ENCODE measurements around the gene ME3. TPM values are rescaled to one million over a fixed set of nuclear protein-coding genes. Genes with fewer than 3 reads are reported as not detected.

The ME3 gene
- total RNA-seq, 4 donors from 2014 or later: 15.9 to 94.9 (median 51.3) TPM

DNA sequence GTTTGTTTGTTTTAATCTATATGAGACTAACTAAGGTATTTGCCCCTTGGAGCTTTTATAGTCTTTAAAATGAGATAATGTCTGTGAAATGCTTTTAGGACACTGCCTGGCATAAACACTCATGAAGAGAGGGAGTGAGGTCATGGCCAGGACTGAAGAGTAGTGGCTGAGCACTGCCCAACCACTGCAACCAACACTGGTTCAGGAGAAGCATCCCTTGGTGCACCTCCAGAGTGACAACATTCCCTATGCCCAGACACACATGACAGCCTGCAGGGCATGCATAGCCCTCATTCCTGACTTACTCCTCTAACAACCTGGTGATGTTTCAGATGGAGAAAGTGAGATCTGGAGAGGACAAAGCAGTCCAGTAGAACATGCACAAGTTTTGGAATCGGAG is 36.1 kb downstream of the ME3 start:
- Histone ChIP-seq H3K4me3 (no peak overlapping the region), H3K4me1 (no peaks in the 10 kb centered on the region), H3K27ac (no peak overlapping the region), H3K9me3 (no peaks in the 10 kb centered on the region), H3K36me3 (no peaks in the 10 kb centered on the region), H3K27me3 (no peaks in the 10 kb centered on the region)
- DNase-seq: no peak
- TF ChIP-seq, protein P1, sequence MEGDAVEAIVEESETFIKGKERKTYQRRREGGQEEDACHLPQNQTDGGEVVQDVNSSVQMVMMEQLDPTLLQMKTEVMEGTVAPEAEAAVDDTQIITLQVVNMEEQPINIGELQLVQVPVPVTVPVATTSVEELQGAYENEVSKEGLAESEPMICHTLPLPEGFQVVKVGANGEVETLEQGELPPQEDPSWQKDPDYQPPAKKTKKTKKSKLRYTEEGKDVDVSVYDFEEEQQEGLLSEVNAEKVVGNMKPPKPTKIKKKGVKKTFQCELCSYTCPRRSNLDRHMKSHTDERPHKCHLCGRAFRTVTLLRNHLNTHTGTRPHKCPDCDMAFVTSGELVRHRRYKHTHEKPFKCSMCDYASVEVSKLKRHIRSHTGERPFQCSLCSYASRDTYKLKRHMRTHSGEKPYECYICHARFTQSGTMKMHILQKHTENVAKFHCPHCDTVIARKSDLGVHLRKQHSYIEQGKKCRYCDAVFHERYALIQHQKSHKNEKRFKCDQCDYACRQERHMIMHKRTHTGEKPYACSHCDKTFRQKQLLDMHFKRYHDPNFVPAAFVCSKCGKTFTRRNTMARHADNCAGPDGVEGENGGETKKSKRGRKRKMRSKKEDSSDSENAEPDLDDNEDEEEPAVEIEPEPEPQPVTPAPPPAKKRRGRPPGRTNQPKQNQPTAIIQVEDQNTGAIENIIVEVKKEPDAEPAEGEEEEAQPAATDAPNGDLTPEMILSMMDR (IDR thresholded peaks at IDR 0.05): no peak
- TF ChIP-seq POLR2A (IDR thresholded peaks at IDR 0.05): no peak

DNA sequence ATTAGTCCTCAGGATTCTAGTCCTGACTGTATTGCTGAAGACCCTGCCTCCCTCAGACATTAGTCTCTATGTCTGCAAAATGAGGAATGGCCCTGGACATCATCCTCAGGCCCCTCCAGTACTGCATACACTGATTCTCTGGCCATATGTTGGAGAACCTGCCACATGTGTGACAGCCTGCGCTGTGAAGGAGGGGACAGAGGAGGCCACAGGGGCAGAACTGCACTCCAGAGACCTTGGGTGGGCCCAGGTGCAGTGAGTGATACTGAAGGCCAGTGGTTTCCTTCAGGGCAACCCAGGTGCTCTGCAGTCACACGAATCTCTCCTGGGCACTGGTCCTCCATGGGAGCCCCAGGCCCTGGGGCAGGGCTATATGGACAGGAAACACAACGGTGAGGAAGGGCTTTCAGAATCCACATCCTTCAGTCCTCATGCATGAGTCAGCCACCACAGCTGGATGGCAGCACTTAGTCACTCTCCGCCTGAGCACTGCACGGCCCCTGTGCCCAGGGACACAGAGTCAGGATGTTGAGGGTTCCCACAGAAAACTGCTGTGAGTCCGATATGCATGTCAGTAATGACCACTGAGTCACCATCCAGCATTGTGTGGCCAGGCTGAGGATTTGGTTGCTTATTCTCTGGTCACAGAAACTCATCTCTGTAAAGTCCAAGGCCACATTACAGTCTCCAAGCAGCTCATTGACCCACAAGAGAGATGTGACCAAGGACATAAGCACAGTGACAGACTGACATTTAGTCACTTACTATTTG is 39.7 kb downstream of the ME3 start:
- Histone ChIP-seq H3K9me3 (no peaks in the 10 kb centered on the region), H3K4me3 (no peak overlapping the region), H3K36me3 (no peaks in the 10 kb centered on the region), H3K27ac (no peak overlapping the region), H3K4me1 (no peaks in the 10 kb centered on the region), H3K27me3 (no peaks in the 10 kb centered on the region)
- DNase-seq: no peak
- no peak for TF ChIP-seq POLR2A (IDR thresholded peaks at IDR 0.05)
- TF ChIP-seq, protein P1 (IDR thresholded peaks at IDR 0.05): peak in 1 of 6 experiments; percentile 11

DNA sequence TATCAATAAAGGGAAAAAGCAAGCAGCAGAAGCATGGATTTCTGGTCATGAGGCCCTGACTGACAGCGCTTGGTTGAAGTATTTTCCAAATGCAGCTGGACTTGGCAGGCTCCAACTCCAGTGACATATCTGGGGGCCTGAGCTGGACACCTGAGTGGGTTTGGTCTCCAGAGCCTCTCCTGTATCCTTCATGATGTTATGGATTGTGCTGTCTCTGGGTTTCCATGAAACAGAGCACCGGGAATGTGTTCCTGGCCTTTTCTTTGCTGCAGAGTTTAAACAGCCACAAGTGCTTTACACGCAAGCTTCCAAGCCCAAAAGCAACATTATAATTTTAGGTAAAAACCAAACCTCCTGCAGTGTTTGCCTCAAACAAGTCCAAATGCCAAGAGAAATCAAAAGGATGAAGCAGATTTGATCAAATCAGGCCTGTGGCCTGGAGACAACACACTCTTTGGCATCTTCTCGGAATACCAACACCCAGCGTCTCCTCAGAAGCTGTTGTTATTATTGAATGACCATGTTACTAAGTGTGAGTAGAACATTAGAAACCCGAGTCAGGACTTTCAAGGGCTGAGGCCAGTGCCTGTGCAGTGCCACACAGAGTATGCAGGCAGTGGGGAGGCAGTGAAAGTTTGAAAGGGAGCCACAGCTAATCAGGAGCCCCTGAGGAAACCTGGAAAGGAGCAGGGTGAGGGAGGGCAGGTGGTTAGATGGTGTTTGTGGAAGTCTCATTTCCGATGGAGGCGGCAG is 42.0 kb downstream of the ME3 start:
- TF ChIP-seq POLR2A (IDR thresholded peaks at IDR 0.05): no peak
- TF ChIP-seq, protein P1 (IDR thresholded peaks at IDR 0.05): no peak

DNA sequence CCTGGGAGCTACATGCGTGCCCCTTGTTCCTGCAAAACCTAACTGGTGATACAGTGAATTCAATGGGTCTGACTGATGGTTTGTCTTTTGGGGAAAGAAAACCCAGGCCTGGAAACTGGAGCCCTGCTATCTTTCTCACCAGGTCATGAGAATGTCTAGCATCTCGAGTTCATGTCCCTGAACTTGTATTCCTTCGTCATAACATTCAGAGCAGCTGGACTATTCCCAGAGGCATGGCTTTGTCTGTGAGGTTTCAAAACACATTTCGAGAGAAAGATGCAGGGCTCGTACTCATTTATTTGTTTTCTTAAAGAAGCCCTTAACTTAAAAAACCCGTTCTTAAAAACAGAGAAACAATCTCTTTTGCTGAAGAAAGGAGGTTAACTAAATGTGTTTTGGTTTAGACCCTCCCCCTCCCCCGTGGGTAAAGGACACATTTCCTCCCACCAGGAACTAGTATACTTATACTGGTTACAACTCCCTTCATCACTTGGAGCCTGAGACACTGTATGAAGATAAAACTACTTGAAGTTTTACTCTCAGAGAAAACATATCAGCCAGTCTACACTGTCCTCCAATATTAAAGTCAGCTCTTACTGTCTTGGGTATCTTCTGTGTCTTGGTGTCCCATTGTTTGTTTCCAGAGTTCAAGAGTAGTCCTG is 43.2 kb downstream of the ME3 start:
- H3K27ac ChIP-seq: peak overlapping the region in 2 of 4 donors; percentile 16 to 40

More for the DNA sequence above, 42.0 kb downstream of the ME3 start:
- no peaks in the 10 kb centered on the region for H3K4me1 ChIP-seq
- no peak overlapping the region for H3K4me3 ChIP-seq
- no peaks in the 10 kb centered on the region for H3K9me3 ChIP-seq
- H3K27me3 ChIP-seq: no peaks in the 10 kb centered on the region
- peak overlapping the region in 1 of 4 donors; percentile 40 for H3K27ac ChIP-seq
- H3K36me3 ChIP-seq: no peaks in the 10 kb centered on the region
- DNase-seq: no peak

More for the DNA sequence above, 43.2 kb downstream of the ME3 start:
- no peak overlapping the region for H3K4me3 ChIP-seq
- H3K36me3 ChIP-seq: no peaks in the 10 kb centered on the region
- no peaks in the 10 kb centered on the region for H3K27me3 ChIP-seq
- DNase-seq: no peak
- TF ChIP-seq, protein P1 (IDR thresholded peaks at IDR 0.05): no peak
- TF ChIP-seq POLR2A (IDR thresholded peaks at IDR 0.05): no peak
- no peaks in the 10 kb centered on the region for H3K4me1 ChIP-seq
- no peaks in the 10 kb centered on the region for H3K9me3 ChIP-seq

All from Peyer's patch (tissue), 4 donors.